Fibroblast of lung (primary cell): ENCODE measurements around the gene FBLIM1.

Experiments used
- EZH2 ChIP-seq: IDR thresholded peaks from 2 replicates; pipeline ENCODE4 v1.5.1; 2012; ENCODE audit warnings: low read length, control low read depth, mild to moderate bottlenecking; ENCODE audit errors: missing control alignments
- TF ChIP-seq, protein P1 (sequence below), 2 donors: IDR thresholded peaks in 1 of 2; conservative IDR thresholded peaks in 1 of 2; 1 replicate in 1 of 2; 2 replicates in 1 of 2; pipeline ENCODE4 v1.5.1; 2011 to 2012; ENCODE audit warnings: low read length in 2 of 2, control low read depth in 1 of 2, inconsistent platforms in 1 of 2, low read depth in 1 of 2, mild to moderate bottlenecking in 1 of 2

DNA sequence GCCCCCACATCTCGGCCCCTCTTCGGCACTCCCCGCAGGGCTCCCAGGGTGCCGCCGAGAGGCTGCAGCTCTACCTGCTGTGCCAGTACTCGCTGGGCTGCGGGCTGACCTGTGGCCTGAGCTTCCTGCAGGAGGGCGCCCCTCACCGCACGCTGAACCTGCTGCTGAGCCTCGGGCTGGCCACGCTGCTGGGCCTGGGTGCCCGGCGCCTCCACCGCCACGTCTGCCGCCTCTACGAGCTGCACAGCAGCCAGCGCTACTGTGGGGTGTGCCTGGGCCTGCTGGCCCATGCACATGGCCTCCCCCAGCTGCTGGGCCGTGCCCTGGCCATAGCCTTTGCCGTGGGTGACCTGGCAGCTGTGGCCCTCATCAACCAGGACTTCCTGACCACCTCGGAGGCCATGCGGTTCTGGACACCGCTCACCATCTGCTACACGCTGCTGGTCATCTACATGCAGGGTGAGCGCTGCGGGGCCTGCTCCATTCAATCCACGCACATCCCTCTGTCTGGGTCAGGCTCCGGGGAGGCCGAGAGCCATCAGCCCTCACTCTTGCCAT, 14.4 kb upstream of the FBLIM1 start:
- TF ChIP-seq, protein P1, sequence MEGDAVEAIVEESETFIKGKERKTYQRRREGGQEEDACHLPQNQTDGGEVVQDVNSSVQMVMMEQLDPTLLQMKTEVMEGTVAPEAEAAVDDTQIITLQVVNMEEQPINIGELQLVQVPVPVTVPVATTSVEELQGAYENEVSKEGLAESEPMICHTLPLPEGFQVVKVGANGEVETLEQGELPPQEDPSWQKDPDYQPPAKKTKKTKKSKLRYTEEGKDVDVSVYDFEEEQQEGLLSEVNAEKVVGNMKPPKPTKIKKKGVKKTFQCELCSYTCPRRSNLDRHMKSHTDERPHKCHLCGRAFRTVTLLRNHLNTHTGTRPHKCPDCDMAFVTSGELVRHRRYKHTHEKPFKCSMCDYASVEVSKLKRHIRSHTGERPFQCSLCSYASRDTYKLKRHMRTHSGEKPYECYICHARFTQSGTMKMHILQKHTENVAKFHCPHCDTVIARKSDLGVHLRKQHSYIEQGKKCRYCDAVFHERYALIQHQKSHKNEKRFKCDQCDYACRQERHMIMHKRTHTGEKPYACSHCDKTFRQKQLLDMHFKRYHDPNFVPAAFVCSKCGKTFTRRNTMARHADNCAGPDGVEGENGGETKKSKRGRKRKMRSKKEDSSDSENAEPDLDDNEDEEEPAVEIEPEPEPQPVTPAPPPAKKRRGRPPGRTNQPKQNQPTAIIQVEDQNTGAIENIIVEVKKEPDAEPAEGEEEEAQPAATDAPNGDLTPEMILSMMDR (conservative IDR thresholded peaks at IDR 0.05 in 1 of 2, IDR thresholded peaks at IDR 0.05 in 1 of 2; ENCODE audit: low read depth in 1 of 2, low read length in 2 of 2), result no peak
- no peak for TF ChIP-seq EZH2
